Small intestine (tissue), 7 donors: ENCODE results near the gene ADGRD1. TPM values are rescaled to one million over a fixed set of nuclear protein-coding genes. Genes with fewer than 3 reads are reported as not detected.

Experiments used
- DNase-seq, 2 donors: peaks; one replicate each; pipeline versions ENCODE4 v3.0.0 to v3.0.0-alpha.2; 2013
- FAIRE-seq: peaks from 2 replicates; lab custom pipeline; 2012; peaks lifted over from hg19 to GRCh38; lab: Jason Lieb, UNC
- H3K27ac ChIP-seq, 3 donors: one replicate each; pipeline ENCODE4 v1.5.1; 2013; ENCODE audit warnings: low read length in 2 of 3, mild to moderate bottlenecking in 2 of 3, control low read depth in 1 of 3, inconsistent platforms in 1 of 3, low read depth in 1 of 3, moderate library complexity in 1 of 3
- H3K27me3 ChIP-seq, 3 donors: one replicate each; pipeline ENCODE4 v1.6.1; 2013; ENCODE audit warnings: low read length in 3 of 3, inconsistent platforms in 1 of 3; ENCODE audit not compliant: control insufficient read depth in 3 of 3, insufficient read depth in 3 of 3
- H3K36me3 ChIP-seq, 3 donors: one replicate each; pipeline ENCODE4 v1.6.1; 2013; ENCODE audit warnings: low read length in 3 of 3, inconsistent platforms in 1 of 3, low read depth in 1 of 3, mild to moderate bottlenecking in 1 of 3, moderate library complexity in 1 of 3; ENCODE audit not compliant: control insufficient read depth in 3 of 3, insufficient read depth in 2 of 3
- H3K4me1 ChIP-seq, 3 donors: one replicate each; pipeline ENCODE4 v1.6.1; 2013; ENCODE audit warnings: low read length in 2 of 3, inconsistent platforms in 1 of 3, low read depth in 1 of 3, mild to moderate bottlenecking in 1 of 3, moderate library complexity in 1 of 3; ENCODE audit not compliant: control insufficient read depth in 3 of 3, insufficient read depth in 2 of 3
- H3K4me3 ChIP-seq, 3 donors: one replicate each; pipeline ENCODE4 v1.5.1; 2013; ENCODE audit warnings: low read length in 3 of 3, control low read depth in 1 of 3, inconsistent platforms in 1 of 3, low read depth in 1 of 3, mild to moderate bottlenecking in 1 of 3, moderate library complexity in 1 of 3
- H3K9me3 ChIP-seq, 2 donors: one replicate each; pipeline ENCODE4 v1.6.1; 2013; ENCODE audit warnings: low read depth in 1 of 2, low read length in 1 of 2; ENCODE audit not compliant: control insufficient read depth in 2 of 2, insufficient read depth in 1 of 2
- WGBS, 3 donors: extraction: QIAGEN DNeasy Blood & Tissue Kit; methylation state at CpG; one replicate each; pipeline ENCODE4 v1.1.7; 2013; 5-methylcytosine and 5-hydroxymethylcytosine counted together
- polyA plus RNA-seq, 4 donors: library from polyadenylated mRNA; stranded (reverse) in 3 of 4; unstranded in 1 of 4; fragments of 200-250 nt in 3 of 4; fragments of 120-200 nt in 1 of 4; gene quantifications; one replicate each; pipeline versions ENCODE4 v1.2.1 to v1.2.3, GENCODE V29; 2013
- donor health status: healthy with polysubstance abuse.
- donor health status: control.
- donor health status: control.
- donor health status: Bipolar disorder and iron deficiency.
- donor health status: healthy.

ADGRD1 gene
- polyA plus RNA-seq, 4 donors, result 0.54 to 87.7 (median 9.3) TPM; not detected in 1

DNA sequence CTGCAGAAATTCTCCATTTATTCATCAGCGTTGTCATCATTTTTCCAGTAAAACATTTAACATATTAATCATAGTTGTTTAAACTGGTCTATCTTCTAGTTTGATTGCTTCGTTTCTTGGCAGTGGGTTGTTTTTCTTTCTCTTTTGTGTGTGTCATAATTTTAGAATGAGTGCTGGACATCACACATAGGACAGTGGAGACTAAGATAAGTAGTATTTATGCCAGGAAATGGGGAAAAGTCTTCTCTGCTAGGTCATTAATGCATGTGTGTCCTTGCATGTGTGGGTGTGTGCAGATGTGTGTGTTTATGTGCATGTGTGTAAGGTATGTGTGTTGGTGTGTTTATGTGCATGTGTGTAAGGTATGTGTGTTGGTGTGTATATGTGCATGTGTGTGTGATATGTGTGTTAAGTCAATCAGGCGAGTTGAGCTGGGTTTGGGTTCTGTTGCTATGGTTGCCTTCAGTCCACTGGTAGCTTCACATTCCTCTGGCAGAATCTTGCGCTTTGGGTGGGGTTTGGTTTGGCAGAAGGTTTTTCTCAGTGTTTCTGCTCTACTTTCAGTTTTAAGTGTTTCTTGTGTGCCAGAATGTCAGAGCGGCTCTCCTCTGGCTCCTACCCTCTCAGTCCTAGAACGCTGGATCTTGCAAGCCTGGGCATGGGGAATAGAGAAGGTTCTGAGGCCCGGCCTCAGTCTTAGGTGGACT, 7.8 kb upstream of the ADGRD1 start:
- Histone ChIP-seq H3K36me3 (no peaks in the 10 kb centered on the region), H3K27ac (no peak overlapping the region), H3K9me3 (peaks cover 0 to 11% of the 10 kb centered on the region in 2 donors), H3K4me1 (peaks cover 0 to 3% (median 0%) of the 10 kb centered on the region in 3 donors), H3K27me3 (no peaks in the 10 kb centered on the region), H3K4me3 (no peak overlapping the region)
- WGBS, 3 donors, result 60 to 85% (median 78%) methylated on average over 7 of the region's 7 CpGs
- FAIRE-seq (no peak), DNase-seq (no peak)

DNA sequence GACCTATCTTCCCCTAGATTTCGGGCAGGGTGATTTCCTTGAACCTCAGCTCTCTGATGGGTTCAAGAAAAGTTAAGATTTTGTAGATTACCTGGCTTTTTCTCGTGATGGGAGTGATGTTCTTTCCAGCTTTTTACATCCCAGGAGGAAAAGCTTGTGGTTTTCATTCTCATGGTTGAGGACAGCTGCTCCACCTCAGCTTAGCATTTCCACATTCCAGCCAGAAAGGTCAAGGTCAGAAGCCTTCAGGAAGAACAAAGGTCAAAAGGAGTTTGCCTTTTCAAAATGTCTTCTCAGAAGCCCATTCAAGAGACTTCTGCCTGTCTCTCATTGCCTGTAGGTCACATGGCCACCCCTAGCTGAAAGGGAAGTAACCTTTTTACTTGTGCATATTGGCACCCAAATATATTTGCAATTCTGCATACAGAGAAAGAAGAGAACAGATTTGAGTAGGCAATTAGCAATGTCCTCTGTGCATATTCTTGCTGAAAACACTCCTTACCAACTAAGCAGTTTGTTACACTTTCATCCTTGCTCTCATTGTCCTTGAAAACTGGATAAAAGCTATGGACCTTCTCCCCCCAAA, 6.6 kb upstream of the ADGRD1 start:
- H3K27ac ChIP-seq, result no peak overlapping the region

DNA sequence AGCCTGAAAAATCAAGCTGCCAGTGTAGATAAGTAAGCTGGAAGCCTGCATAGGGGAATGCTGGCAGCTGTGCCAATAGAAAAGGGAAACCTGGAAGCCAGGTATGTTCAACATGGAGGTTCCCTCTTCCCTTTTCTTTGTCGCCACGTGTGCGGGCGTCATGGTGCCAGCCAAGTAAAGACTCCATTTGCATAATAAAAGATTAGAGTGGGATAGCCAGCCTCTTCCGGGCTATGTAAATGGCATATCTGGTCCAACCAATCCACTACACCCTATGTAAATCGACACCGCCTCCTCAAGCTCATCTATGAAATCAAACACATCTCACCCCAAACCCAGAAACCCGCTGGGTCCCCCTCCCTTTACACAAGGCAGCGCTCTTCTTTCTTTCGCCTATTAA, 5.6 kb upstream of the ADGRD1 start:
- no peak for DNase-seq
- 85 to 89% (median 85%) methylated on average over 10 of the region's 10 CpGs for WGBS, 3 donors
- Histone ChIP-seq H3K9me3 (peaks cover 0 to 5% of the 10 kb centered on the region in 2 donors), H3K27ac (no peak overlapping the region), H3K4me1 (peaks cover 0 to 22% (median 0%) of the 10 kb centered on the region in 3 donors), H3K27me3 (no peaks in the 10 kb centered on the region), H3K36me3 (no peaks in the 10 kb centered on the region), H3K4me3 (no peak overlapping the region)
- FAIRE-seq, result no peak

More for the DNA sequence above, 6.6 kb upstream of the ADGRD1 start:
- Histone ChIP-seq H3K9me3 (peaks cover 0 to 5% of the 10 kb centered on the region in 2 donors), H3K4me1 (peaks cover 0 to 14% (median 0%) of the 10 kb centered on the region in 3 donors), H3K27me3 (no peaks in the 10 kb centered on the region), H3K4me3 (no peak overlapping the region), H3K36me3 (no peaks in the 10 kb centered on the region)
- no peak for FAIRE-seq
- WGBS, 3 donors, result 69 to 80% (median 71%) methylated on average over 2 of the region's 2 CpGs
- no peak for DNase-seq

DNA sequence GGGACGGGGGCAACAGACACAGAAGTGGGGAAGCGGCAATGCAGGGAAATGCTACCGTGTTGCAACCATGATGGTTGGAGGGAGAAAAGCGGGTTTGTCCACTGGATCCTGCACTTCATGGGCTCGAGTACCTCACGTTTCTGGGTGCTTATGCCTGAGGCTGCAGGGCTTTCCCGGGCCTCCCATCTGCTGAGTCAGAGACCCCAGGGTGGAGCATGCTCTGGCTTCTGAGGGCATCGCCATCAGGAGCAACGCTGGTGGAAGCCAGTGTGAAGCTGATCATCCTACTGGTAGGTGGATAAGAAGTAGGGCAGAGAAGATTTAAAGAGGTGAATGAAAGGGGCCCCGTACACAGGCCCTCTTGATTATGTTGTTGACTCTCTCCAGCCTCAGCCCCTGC, 5.0 kb upstream of the ADGRD1 start:
- Histone ChIP-seq H3K27me3 (no peaks in the 10 kb centered on the region), H3K9me3 (peaks cover 0 to 5% of the 10 kb centered on the region in 2 donors), H3K36me3 (no peaks in the 10 kb centered on the region), H3K4me3 (no peak overlapping the region), H3K27ac (no peak overlapping the region), H3K4me1 (peaks cover 0 to 27% (median 0%) of the 10 kb centered on the region in 3 donors)
- no peak for FAIRE-seq
- 87 to 89% (median 88%) methylated on average over 10 of the region's 10 CpGs for WGBS, 3 donors
- DNase-seq, result no peak

DNA sequence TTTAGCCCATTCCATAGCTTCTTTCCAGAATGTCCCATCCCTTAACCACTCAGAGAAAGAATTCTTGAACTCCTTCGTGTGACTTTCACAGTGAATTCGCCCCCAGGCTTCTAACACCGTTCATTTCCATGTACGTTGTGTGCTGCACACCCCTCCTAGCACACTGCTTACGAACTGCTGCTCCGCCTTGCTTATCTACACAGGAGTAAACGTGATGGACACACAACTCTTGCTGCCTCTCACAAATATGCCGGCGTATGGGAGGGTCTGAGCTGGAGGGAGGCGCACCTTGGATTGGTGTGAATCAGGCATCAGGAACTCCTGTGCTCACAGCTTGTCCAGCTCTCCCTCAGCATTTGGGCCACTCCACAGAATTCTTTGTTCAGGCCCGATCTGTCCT, 3.9 kb upstream of the ADGRD1 start:
- peaks cover 0 to 4% of the 10 kb centered on the region in 2 donors for H3K9me3 ChIP-seq
- FAIRE-seq, result no peak
- H3K4me3 ChIP-seq, result no peak overlapping the region
- no peak for DNase-seq
- 85 to 91% (median 88%) methylated on average over 11 of the region's 11 CpGs for WGBS, 3 donors
- H3K27ac ChIP-seq, result no peak overlapping the region
- peaks cover 0 to 27% (median 0%) of the 10 kb centered on the region in 3 donors for H3K4me1 ChIP-seq
- peaks cover 0 to 4% (median 0%) of the 10 kb centered on the region in 3 donors for H3K27me3 ChIP-seq
- no peaks in the 10 kb centered on the region for H3K36me3 ChIP-seq

DNA sequence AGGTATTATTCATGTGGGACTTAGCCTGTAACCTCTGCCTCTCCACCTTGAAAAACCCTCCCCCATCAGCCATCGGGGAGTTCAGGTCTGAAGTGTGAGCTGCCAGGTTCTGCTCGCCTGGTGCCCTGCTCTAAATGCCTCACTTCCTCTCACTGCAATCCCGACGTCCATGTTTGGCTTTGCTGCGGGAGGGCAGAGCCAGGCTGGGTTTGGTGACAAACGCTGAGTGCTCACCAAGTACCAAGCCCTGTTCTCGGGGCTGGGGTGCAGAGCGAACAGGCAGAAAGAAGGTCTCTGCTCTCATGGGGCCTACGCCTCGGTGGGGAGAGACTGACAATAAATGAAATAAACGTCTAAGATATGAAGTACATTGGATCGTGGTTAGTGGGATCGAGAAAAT, 2.1 kb upstream of the ADGRD1 start:
- H3K4me3 ChIP-seq, result no peak overlapping the region
- FAIRE-seq, result no peak
- peaks cover 0 to 3% (median 0%) of the 10 kb centered on the region in 3 donors for H3K36me3 ChIP-seq
- peak in 1 of 2 donors; percentile 23 for DNase-seq
- H3K4me1 ChIP-seq, result peaks cover 0 to 27% (median 0%) of the 10 kb centered on the region in 3 donors
- H3K27me3 ChIP-seq, result peaks cover 0 to 4% (median 0%) of the 10 kb centered on the region in 3 donors
- H3K9me3 ChIP-seq, result no peaks in the 10 kb centered on the region
- H3K27ac ChIP-seq, result peak overlapping the region in 1 of 3 donors; percentile 83
- 67 to 80% (median 74%) methylated on average over 13 of the region's 13 CpGs for WGBS, 3 donors

DNA sequence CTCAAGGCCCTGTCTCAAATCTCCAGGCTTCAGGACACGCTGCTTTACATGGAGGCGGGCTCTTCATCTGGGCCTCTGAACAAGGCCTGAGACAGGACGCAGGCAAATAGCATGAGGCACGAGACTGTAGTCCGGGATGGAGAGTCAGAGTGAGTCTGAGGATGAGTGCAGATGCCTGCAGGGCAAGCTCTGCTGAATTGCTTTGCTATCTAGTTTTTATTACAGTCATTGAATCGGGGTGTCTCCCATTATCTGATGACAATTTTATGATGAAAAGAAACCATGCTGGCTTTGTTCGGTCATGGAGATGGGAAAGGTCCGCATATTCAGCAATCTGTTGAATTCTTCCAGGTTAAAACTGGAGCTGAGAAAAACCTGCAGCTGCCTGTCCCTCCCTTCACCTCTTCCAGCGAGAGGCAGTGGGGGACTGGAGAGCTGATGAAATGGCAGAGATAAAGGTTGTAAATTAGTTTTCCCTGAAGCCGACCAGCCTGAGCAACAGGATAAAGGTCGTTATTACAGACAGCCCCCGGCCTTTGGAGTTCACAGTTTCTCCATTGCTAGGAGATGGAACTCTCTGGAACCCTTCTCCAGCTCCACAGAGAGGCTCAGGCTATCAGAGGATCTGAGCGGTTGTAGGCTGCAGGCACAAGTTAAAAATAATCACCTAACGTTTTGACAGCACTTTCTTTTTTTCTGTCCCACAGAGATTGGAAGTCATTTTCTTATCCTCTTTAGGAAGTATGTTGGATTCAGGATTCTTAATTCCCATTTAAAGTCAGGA, 1.3 kb upstream of the ADGRD1 start:
- peaks cover 0 to 4% (median 0%) of the 10 kb centered on the region in 3 donors for H3K27me3 ChIP-seq
- H3K36me3 ChIP-seq, result peaks cover 0 to 3% (median 0%) of the 10 kb centered on the region in 3 donors
- peak overlapping the region in 1 of 3 donors; percentile 83 for H3K27ac ChIP-seq
- H3K9me3 ChIP-seq, result no peaks in the 10 kb centered on the region
- H3K4me1 ChIP-seq, result peaks cover 0 to 27% (median 0%) of the 10 kb centered on the region in 3 donors
- WGBS, 3 donors, result 19 to 51% (median 29%) methylated on average over 14 of the region's 14 CpGs
- H3K4me3 ChIP-seq, result no peak overlapping the region
- no peak for FAIRE-seq
- peak; percentile 29 to 88 for DNase-seq

DNA sequence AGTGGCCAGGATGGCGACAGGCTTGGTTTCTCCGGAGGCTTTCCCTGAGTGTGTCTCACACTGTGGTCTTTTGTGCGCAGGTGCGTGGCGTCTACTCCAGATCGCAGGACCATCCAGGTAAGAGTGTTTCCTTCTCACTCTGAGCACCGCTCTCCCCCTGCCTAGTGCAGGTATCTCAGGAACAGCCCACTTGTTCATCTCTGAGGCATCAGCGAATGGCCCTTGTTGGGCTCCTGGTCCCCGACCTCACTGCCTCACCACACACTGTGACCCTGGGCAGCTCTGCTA, 781 bp downstream of the ADGRD1 start:
- Histone ChIP-seq H3K27ac (peak overlapping the region in 2 of 3 donors; percentile 33 to 83), H3K9me3 (no peaks in the 10 kb centered on the region), H3K4me1 (peaks cover 0 to 27% (median 0%) of the 10 kb centered on the region in 3 donors), H3K36me3 (peaks cover 0 to 11% (median 0%) of the 10 kb centered on the region in 3 donors), H3K4me3 (peak overlapping the region in 1 of 3 donors; percentile 54), H3K27me3 (peaks cover 0 to 4% (median 0%) of the 10 kb centered on the region in 3 donors)
- DNase-seq (peak; percentile 4 to 83), FAIRE-seq (no peak)
- 23 to 59% (median 55%) methylated on average over 9 of the region's 9 CpGs for WGBS, 3 donors
